ENCODE measurements around the gene CLGN. TPM values are rescaled to one million over a fixed set of nuclear protein-coding genes. Genes with fewer than 3 reads are reported as not detected.

Gene CLGN
- polyA plus RNA-seq, 5 donors = 4.0 to 5.8 (median 4.8) TPM

Other genes with a start within 250 kb of the CLGN start
- 100 to 1,000 TPM in 1 of 5 donors, 10 to 100 TPM in 4; 78.8 to 111 (median 86.4) TPM for gene SCOC, start 54.0 kb downstream of the CLGN start, polyA plus RNA-seq (ENCODE audit: insufficient read depth in 1 of 5, insufficient read length in 5 of 5, low replicate concordance in 1 of 5)
- gene MGAT4D, start 70.6 kb upstream of the CLGN start, polyA plus RNA-seq (ENCODE audit: insufficient read depth in 1 of 5, insufficient read length in 5 of 5, low replicate concordance in 1 of 5) = not detected
- gene ELMOD2, start 96.5 kb upstream of the CLGN start, polyA plus RNA-seq (ENCODE audit: insufficient read depth in 1 of 5, insufficient read length in 5 of 5, low replicate concordance in 1 of 5) = 10 to 100 TPM; 29.1 to 57.4 (median 48.0) TPM
- under 1 TPM; 0.25 to 0.75 (median 0.54) TPM for gene UCP1, start 141.3 kb upstream of the CLGN start, polyA plus RNA-seq (ENCODE audit: insufficient read depth in 1 of 5, insufficient read length in 5 of 5, low replicate concordance in 1 of 5)